ENCODE data around the gene GK.
"Not testable (repeated sequence)": the region's sequence is repeated elsewhere in the genome, so short reads cannot be mapped to it uniquely, and the experiment has no call there.

Gene GK

DNA sequence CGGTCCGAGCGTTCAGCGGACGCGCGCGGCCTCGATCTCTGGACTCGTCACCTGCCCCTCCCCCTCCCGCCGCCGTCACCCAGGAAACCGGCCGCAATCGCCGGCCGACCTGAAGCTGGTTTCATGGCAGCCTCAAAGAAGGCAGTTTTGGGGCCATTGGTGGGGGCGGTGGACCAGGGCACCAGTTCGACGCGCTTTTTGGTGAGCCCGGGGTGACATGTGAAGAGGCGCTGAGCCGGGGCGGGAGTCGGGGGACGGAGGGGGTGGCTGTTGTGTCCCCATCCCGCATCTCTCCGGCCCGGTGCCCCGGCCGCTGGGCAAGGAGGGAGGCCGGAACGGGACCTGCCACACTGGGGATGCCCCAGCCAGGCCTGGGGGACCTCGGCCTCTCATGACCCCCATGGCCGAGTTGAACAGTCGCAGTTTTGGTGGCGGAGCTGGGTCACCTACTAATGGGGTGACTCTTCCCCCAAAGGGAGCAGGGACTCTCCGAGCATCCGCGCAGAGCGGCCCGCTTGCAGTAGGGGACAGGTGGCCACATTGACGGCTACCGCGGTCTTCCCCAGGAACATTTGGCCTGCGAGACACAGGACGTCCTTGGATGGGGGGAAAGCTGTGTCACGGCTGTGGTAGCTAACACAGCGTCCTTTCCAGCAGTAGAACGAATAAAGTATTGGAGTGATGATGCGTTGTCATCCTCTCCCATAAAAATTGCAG lies at the start of gene GK:
Gene GK, plus strand, starts transcription at position 9 of the 717 bp plus-strand sequence. Its CDS starts 115 bp downstream, at position 124.
- DNase-seq (ENCODE audit: low read depth) = no peak

DNA sequence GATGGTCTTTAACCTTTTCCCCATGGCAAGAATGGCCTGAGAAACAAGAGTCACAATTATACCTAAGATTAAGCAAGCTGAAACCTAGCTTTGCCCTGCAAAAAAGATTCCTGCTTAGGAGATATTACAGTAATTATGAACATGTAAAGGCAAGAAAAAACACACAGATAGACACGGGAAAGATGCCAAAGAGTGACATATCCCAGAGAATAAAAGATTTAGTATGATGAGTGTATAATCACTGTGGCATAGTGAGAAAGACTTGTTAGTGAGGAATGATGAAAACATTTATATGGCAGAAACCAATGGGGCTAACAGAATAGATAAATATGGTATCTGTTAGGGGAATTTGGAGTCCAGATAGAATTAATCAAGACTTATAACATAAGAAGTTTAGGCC lies 46.1 kb upstream of the GK start:
- no peak for DNase-seq (ENCODE audit: low read depth)

DNA sequence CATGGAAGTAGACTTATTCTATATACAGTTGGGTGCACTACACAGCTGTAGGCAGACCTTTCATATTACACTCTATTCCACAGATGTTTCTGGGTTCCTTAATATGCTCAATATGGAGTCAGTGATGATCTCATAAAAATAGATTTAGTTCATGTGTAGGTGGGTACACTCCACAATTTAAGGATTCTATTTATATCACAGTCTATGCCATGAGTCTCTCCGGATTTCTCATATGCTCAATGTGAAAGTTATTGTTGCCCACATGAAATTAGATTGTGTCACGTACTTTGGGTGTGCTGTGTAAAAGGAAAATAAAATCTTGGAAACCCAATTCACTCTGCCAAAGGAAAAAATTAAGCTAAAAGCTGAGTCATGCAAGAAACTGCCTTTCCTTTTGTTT lies 43.2 kb upstream of the GK start:
- no peak for DNase-seq (ENCODE audit: low read depth)

DNA sequence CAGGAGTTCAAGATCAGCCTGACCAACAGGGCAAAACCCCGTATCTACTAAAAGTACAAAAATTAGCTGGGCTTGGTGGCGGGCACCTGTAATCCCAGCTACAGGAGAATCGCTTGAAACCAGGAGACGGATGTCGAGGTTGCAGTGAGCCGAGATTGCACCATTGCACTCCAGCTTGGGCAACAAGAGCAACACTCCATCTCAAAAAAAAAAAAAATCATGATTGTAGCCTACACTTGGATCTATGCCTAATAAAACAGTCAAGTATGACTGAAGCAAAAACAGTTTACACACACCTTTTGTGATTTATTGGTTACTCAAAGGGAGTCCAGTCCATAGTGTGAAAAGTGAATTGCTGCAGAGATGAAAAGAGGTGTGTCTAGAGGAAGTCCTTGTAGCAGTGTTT lies 41.0 kb upstream of the GK start:
- DNase-seq (ENCODE audit: low read depth) = no peak

DNA sequence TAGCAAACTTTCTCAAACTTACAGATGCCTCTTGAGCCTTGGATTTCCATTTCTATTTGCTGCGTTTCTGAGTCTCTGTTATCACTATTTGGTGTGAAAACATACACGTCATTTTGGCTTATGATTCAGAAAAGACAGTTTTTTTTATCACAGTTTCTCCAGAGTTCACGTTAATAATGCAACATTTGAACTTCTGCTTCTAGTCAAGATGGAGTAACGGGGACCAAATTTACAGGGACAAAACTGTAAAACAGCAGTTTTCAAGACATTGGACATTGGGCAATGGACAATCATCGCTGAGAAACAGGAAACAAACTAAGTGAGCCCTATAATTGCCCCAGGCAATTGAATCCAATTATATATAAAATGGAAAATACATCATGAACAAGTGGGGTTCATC lies 39.5 kb upstream of the GK start:
- DNase-seq (ENCODE audit: low read depth) = no peak

DNA sequence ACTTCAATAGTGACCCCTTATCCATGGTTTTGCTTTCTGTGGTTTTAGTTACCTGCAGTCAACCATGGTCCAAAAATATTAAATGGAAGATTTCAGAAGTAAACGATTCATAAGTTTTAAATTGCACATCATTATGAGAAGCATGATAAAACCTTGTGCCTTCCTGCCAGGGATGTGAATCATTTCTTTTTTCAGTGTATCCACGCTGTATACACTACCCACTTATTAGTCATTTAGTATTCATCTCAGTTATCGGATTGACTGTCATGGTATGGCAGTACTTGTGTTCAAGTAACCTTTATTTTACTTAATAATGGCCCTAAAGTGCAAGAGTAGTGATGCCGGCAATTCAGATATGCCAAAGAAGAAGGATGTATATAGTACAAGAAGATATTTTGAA lies 38.0 kb upstream of the GK start:
- DNase-seq (ENCODE audit: low read depth) = no peak

DNA sequence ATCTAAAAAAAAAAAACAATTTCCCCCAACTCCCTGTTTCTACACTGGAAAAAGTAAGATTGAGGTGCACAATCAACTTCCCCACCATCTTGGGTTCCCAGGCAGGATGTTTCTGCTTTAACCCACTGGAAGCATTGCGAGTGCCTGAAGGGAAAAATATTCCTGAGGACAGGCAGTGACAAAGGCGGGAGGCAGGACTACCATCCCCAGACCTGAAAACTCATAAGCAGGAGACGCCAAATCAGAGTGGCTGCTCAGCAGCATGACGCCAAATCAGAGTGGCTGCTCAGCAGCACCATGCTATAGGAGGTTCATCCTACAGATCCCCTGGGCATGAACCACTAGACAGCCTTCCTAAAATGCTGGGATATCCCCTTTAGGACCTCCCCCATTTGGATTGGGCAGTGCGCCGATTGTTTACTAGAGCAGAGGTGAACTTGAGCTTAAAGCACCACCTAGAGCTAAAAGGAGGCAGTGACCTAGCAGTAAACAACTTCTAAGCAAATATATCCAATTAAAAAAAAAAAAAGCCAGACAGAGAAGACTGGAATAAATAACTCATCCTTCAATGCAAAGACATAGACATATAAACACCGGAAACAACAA lies 35.0 kb upstream of the GK start:
- no peak for DNase-seq (ENCODE audit: low read depth)

DNA sequence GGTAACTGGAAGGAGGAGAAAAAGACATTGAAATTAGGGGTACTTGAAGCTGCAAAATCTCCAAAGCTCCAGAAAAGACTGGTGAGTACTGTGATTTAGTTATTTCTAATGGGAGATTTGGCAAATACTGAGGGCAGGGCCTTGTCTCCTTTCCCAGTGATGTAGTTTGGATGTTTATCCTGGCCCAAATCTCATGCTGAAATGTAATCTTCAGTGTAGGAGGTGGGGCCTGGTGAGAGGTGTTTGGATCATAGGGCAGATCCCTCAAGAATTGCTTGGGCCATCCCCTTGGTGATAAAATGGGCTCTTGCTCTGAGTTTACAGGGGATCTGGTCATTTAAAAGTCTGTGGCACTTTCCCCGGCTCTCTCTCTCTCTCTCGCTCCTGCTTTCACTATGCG lies 33.1 kb upstream of the GK start:
- no peak for DNase-seq (ENCODE audit: low read depth)

DNA sequence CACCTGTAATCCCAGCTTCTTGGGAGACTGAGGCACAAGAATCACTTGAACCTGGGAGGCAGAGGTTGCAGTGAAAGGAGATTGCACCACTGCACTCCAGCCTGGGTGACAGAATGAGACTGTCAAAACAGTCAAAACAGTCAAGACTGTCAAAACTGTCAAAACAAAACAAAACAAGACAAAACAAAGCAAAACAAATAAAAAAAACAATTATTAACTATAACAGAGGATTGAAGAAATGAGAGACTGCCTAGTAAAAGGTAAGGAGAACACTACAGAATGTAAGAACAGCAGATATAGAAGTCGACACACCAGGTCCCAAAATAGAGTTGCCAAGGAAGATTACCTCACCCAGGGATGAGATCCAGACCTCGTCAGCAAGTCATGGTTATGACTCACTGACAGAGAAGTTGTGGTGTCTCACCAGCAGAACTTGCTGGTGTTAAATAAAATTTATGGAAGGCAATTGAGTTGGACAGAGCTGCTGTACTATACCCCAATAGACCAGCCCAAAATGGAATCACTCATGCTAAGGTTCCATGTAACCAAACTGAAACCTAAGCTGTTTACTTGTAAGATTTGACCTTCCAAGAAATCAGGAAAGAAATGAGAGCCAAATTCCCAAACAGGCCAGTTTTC lies 32.1 kb upstream of the GK start:
- DNase-seq (ENCODE audit: low read depth) = peak; percentile 56

DNA sequence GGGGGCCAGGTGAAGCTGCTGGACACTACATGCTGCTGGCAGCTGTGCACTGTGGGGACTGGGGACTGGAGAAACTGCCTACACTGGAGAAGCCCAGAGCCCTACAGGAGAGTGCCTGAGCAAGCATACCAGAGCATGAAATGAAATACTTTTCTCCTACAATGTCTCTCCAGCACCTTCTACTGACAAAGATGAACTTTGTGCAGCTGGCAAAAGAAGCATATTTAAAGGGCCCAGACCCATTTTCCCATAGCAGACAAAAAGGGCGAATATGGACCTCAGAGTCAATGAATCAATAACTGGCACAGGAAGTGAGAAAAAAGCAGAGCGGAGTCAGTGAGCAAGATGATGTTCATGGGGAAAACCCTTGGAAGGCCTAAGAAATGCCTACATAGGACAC lies 30.9 kb upstream of the GK start:
- no peak for DNase-seq (ENCODE audit: low read depth)

DNA sequence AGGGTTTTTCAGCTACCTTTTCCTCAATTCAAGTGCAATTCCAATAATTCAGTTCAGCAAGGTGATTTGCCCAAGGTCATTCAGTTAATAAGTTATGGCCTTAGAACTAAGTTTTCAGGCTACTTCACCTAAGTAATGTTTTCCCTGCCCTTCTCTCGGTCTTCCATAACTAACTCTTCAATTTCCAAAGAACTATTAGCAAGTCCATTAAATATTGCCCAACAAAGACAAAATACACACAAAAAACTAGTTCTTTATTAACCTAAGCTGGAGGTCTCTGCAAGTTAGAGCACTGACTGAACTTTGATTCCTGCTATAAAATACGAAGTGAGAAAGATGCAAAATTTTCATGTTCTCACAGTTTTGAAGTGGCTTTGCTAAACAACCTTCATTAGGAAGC lies 26.8 kb upstream of the GK start:
- DNase-seq (ENCODE audit: low read depth) = no peak

DNA sequence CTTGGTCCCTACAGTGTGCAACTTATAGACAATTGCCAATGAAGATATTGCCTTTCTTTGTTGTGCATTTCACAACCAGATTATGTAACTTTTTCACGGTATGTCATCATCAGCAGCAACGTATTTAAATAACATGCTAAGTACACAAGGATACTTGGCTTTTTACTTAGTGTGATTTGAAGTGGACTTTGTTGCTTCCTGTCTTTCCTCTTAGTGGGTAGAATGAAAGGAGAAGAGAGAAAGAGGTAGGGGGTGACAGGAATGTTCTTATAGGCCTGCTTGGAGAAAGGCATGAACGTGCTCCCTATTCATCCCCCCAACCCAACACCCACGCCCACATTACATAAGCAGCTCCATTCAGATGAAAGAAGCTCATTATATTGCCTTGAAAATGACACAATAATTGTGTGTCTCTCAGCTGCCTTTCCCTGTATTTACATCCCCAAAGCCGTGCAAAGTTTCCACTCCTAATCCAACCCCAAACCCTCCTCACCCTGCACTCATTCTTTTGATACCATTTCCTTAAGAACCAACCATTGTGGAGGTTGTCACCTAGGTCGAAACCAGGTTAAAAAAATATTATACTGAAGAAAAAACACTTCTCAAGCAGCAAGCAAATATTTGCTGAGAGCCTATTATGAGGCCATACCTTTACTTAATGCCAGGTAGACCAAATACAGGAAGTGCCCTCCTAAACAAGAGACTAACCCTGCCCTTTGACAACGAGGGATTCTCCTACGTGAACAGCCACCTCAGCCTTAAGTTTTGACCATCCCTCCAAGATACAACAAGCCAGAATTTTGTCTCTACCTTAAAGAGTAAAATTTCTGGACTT lies 25.2 kb upstream of the GK start:
- no peak for DNase-seq (ENCODE audit: low read depth)

DNA sequence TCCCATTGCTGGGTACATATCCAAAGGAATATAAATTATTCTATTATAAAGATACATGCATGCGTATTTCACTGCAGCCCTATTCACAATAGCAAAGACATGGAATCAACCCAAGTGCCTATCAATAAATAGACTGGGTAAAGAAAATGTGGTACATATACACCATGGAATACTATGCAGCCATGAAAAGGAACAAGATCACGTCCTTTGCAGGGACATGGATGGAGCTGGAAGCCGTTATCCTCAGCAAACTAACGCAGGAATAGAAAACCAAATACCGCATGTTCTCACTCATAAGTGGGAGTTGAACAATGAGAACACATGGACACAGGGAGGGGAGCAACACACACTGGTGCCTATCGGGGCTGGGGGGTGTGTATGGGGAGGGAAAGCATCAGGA lies 19.2 kb upstream of the GK start:
- not testable (repeated sequence) for DNase-seq (ENCODE audit: low read depth)

DNA sequence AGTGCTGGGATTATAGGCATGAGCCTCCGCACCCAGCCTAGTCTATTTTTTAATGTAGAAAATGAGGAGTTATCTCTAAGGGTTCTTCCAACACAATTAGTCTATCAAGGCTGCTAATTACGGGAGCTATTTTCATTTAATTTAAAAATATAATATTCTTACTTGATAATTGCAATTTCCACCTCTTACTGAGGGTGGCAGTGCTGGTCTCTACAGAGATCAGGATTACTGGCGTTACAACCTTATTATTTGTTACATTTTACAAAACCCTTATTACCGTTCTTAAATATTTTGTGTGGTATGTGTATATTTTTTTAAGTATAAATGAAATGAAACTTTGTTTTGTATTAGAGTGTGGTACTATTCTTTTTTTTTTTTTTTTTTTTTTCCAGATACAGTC lies 17.6 kb upstream of the GK start:
- no peak for DNase-seq (ENCODE audit: low read depth)

DNA sequence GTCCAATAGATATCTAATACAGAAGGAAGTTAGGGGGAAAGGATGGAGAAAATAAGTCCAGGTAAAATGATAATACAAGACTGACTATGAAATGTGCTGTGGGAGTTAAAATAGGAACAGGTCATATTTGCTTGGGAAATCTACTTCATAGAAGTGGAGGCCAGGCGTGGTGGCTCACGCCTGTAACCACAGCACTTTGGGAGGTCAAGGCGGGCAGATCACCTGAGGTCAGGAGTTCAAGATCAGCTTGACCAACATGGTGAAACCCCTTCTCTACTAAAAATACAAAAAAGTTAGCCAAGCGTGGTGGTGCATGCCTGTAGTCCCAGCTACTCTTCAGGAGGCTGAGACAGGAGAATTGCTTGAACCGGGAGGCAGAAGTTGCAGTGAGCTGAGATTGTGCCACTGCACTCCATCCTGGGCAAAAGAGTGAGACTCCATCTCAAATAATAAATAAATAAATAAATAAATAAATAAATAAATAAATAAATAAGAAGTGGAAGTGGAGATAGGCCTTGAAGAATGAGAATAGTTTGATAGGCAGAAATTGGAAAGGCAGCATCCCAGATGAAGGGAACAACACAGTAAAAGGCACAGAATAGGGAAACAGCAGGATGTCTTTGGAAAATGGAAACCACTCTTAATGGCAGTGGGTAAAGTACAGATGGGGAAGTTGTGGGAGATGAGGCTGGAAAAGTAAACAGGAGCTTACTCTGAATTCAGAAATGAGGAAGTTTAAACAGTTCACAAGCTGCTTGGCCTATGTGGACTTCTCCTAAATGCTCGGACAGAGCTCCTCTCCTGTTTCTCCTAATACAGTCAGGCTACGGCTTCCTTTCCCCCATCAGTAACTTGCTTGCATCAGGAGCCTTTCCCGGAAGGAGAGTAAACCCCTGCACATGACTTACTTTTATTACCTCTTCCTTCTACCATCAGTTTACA lies 15.1 kb upstream of the GK start:
- no peak for DNase-seq (ENCODE audit: low read depth)

DNA sequence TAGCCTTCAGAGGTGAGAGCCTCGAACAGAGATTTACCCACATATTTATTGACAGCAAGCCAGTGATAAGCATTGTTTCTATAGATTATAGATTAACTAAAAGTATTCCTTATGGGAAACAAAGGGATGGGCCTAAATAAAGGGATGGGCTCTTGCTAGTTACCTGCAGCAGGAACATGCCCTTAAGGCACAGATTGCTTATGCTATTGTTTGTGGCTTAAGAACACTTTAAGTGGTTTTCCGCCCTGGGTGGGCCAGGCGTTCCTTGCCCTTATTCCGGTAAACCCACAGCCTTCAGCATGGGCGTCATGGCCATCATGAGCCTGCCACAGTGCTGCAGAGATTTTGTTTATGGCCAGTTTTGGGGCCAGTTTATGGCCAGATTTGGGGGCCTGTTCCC lies 13.5 kb upstream of the GK start:
- not testable (repeated sequence) for DNase-seq (ENCODE audit: low read depth)

DNA sequence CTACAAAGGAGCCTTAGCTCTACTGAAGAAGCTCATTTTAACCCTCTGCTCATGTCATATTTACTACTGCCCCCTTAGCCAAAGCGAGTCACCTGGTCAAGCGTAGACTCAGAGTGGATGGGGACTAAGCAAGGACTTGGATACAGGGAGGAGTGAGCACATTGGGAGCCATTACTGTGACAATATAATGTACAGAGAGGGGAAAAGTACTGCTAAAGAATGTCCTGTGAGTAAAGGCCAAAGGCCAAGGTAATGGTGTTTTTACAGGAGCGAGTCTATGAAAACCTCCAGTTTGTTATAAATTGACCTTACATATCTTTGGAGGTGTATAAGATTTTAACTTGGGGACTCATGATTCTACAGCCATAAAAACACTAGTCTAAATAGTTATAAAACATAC lies 10.6 kb upstream of the GK start:
- DNase-seq (ENCODE audit: low read depth) = no peak

DNA sequence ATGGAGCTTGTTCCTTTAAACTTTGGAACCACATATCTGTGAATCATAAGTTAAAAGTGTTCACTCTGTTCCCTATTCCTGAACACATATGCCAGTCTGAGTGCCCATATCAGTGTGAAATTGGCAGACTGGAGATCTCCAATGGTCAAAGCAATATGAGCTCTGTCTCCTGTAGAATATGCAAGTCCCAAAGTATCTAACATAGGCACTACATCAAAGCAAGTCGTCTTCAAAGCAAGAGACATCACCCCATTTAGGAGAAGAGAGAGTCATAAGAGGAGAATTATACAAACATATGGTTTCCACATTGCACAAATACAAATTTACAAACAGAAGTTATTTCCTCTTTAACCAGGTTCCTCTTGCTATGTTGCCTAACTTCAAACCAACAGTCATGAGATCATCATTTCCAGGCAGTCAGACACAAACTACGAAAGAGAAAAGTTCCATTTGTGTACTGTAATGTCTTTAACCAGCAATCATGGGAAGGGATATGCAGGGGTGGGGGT lies 9.9 kb upstream of the GK start:
- no peak for DNase-seq (ENCODE audit: low read depth)

DNA sequence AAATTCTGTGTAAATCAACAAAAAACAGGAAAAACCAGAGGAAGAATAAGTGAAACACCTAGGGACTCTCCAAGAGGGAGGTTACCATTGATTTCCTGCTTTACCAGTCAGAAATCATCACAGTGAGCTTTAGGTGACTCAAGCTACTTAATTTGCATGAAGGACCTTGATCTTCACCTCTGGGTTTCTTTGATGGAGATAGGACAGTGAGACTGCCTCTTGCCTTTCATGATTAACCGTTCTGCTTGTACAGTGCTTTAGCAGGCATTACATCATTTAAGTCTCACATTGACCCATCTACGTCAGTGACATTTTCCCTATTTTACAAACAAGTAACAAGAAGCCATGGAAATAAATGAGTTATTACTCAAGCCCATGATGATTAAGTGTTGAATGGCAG lies 3.4 kb upstream of the GK start:
- DNase-seq (ENCODE audit: low read depth) = no peak

DNA sequence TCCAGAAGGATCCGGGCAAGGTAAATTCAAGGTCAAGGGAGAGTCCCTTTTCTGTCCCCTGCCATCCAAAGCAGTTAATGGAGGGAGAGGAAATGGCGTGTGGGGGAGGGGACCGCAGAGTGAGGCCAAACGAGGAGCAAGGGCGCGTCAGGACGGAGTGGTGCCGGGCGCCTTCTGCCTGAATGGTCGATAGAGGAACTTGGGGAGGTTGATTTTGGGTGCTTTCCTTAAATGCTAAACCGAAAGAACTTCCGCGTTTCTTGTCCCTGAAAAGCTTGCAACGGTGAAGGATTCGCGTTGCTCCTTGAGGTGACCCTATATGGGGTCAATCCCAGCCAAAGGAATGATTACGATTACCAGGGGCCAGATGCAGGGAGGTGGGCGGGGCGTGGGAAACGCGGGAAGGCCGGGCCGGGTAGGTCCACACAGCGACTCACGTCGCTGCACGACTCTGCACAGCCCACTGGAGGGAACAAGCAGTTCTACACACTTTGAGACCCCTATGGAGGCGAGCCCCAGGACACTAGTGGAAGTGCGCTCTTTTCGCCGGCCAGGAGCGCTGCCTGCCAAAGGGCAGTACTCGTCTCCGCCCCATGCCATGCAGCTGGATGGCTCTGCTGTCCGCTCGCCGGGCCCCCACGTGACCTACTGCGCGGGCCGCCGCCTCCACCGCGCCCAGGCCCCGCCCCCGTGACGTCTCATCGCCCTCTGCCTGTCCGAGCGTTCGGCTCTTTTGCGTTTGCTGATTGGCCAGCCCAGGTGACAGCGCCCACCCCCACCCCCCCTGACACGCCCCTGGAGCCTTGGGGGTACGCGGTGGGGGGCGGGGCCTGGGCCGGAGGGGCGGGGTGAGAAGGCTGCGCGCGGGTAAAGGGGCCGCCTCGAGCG lies 452 bp upstream of the GK start:
- peak; percentile 87 for DNase-seq (ENCODE audit: low read depth)

Data from fibroblast of the conjunctiva (primary cell).